GM21717 (cell line): ENCODE data around the gene PARVA.
"Not testable (repeated sequence)": the region's sequence is repeated elsewhere in the genome, so short reads cannot be mapped to it uniquely, and the experiment has no call there.

ENCODE experiments used
- ATAC-seq: cut with Tn5 transposase; IDR thresholded peaks from one replicate; pipeline ENCODE4 v1.9.1; 2021; ENCODE audit warnings: mild to moderate bottlenecking, moderate library complexity; ENCODE audit not compliant: unreplicated experiment

Gene PARVA

GRCh38 chr11:12496181-12497025 lies 119.0 kb downstream of the PARVA start:
- no peak for ATAC-seq

- no peak for ATAC-seq
Observed at GRCh38 chr11:12497431-12497830, 120.1 kb downstream of the PARVA start.

- ATAC-seq = no peak
Observed at GRCh38 chr11:12499071-12499470, 121.7 kb downstream of the PARVA start.

- ATAC-seq = no peak
Observed at GRCh38 chr11:12502046-12502445, 124.7 kb downstream of the PARVA start.

GRCh38 chr11:12503039-12503484 lies 125.7 kb downstream of the PARVA start:
- ATAC-seq = no peak

GRCh38 chr11:12503886-12504285 lies 126.5 kb downstream of the PARVA start:
- no peak for ATAC-seq

- no peak for ATAC-seq
Observed at GRCh38 chr11:12505183-12505582, 127.8 kb downstream of the PARVA start.

- ATAC-seq = no peak
Observed at GRCh38 chr11:12506404-12506921, 129.1 kb downstream of the PARVA start.

- ATAC-seq = no peak
Observed at GRCh38 chr11:12507391-12507790, 130.0 kb downstream of the PARVA start.

GRCh38 chr11:12508151-12508751 lies 130.9 kb downstream of the PARVA start:
- ATAC-seq = no peak

GRCh38 chr11:12509371-12509770 lies 132.0 kb downstream of the PARVA start:
- ATAC-seq = no peak

- no peak for ATAC-seq
Observed at GRCh38 chr11:12512132-12512531, 134.8 kb downstream of the PARVA start.

- no peak for ATAC-seq
Observed at GRCh38 chr11:12512826-12513395, 135.5 kb downstream of the PARVA start.

- ATAC-seq = no peak
Observed at GRCh38 chr11:12516387-12517105, 139.2 kb downstream of the PARVA start.

- no peak for ATAC-seq
Observed at GRCh38 chr11:12517306-12517705, 139.9 kb downstream of the PARVA start.

GRCh38 chr11:12517741-12518140 lies 140.4 kb downstream of the PARVA start:
- ATAC-seq = no peak

- no peak for ATAC-seq
Observed at GRCh38 chr11:12518606-12519385, 141.4 kb downstream of the PARVA start.

GRCh38 chr11:12520054-12520453 lies 142.7 kb downstream of the PARVA start:
- no peak for ATAC-seq

GRCh38 chr11:12520576-12520975 lies 143.2 kb downstream of the PARVA start:
- ATAC-seq = not testable (repeated sequence)

GRCh38 chr11:12523180-12523924 lies 146.0 kb downstream of the PARVA start:
- ATAC-seq = no peak
